SH-SY5Y (cell line): ENCODE data around the gene PATZ1.

Experiments used
- GATA2 ChIP-seq: IDR thresholded peaks from 2 replicates; pipeline ENCODE4 v1.6.1; 2011; ENCODE audit warnings: mild to moderate bottlenecking, low read depth, low read length
- GATA3 ChIP-seq: IDR thresholded peaks from 2 replicates; pipeline ENCODE4 v1.6.1; 2011; ENCODE audit warnings: low read depth, mild to moderate bottlenecking, low read length, moderate library complexity

PATZ1 gene

GRCh38 chr22:31332886-31333285 is 13.3 kb downstream of the PATZ1 start:
- TF ChIP-seq GATA3 (no peak), GATA2 (no peak)

GRCh38 chr22:31332010-31332409 is 14.1 kb downstream of the PATZ1 start:
- TF ChIP-seq GATA3 (no peak), GATA2 (no peak)

- no peak for TF ChIP-seq GATA2
- TF ChIP-seq GATA3, result no peak
These were observed 16.5 kb downstream of the PATZ1 start for GRCh38 chr22:31329453-31330215.

- TF ChIP-seq GATA3 (no peak), GATA2 (no peak)
These were observed 17.1 kb downstream of the PATZ1 start for GRCh38 chr22:31329029-31329428.

- TF ChIP-seq GATA2, result no peak
- no peak for TF ChIP-seq GATA3
These were observed 17.6 kb downstream of the PATZ1 start for GRCh38 chr22:31328544-31328960.

- TF ChIP-seq GATA3 (no peak), GATA2 (no peak)
These were observed 18.2 kb downstream of the PATZ1 start for GRCh38 chr22:31327806-31328543.

- no peak for TF ChIP-seq GATA3
- TF ChIP-seq GATA2, result no peak
These were observed 19.3 kb downstream of the PATZ1 start for GRCh38 chr22:31326877-31327276.

- TF ChIP-seq GATA2 (no peak), GATA3 (no peak)
These were observed 22.3 kb downstream of the PATZ1 start for GRCh38 chr22:31323578-31324550.

GRCh38 chr22:31321421-31321820 is 24.7 kb downstream of the PATZ1 start:
- no peak for TF ChIP-seq GATA3
- TF ChIP-seq GATA2, result no peak

GRCh38 chr22:31313366-31314147 is 32.6 kb downstream of the PATZ1 start:
- TF ChIP-seq GATA3 (no peak), GATA2 (no peak)

GRCh38 chr22:31308181-31308580 is 38.0 kb downstream of the PATZ1 start:
- TF ChIP-seq GATA3 (no peak), GATA2 (no peak)

- TF ChIP-seq GATA2 (no peak), GATA3 (no peak)
These were observed 41.0 kb downstream of the PATZ1 start for GRCh38 chr22:31305194-31305593.

- TF ChIP-seq GATA2 (no peak), GATA3 (no peak)
These were observed 43.6 kb downstream of the PATZ1 start for GRCh38 chr22:31302537-31302936.
